Measurements from ENCODE around the gene PPM1H.
"Not testable (repeated sequence)": the region's sequence is repeated elsewhere in the genome, so short reads cannot be mapped to it uniquely, and the experiment has no call there.

Gene PPM1H

DNA sequence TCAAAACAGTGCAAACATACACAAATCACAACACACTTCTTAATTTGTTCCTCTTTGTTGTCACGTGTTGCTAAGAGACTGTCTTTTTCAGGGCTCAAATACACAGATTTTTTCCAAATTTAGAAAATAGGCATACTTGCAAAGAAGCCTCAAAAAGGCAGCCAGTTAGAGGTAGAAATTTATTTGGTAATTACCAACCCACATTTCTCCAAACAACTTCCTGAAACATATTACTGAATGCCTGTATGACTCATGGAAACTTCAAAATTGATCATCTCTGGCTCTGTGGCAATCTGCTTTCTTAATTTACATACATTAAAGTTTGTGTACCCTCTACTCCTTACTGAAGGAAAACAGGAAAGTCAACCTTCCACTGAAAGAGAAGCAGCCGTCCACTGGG, 36.4 kb downstream of the PPM1H start:
- no peaks in the 10 kb centered on the region for H3K36me3 ChIP-seq (ENCODE audit: insufficient read depth, low read length)
- no peaks in the 10 kb centered on the region for H3K9me3 ChIP-seq (ENCODE audit: low read depth, low read length)
- no peak for DNase-seq (ENCODE audit: low read depth, low spot score)
- no peak overlapping the region for H3K9ac ChIP-seq (ENCODE audit: insufficient read length)
- TF ChIP-seq EZH2 (IDR thresholded peaks at IDR 0.05), result no peak
- no peak for TF ChIP-seq POLR2AphosphoS5 (IDR thresholded peaks at IDR 0.05; ENCODE audit: borderline replicate concordance, low read depth, low read length)
- no peak for TF ChIP-seq FOXP2 (optimal IDR thresholded peaks at IDR 0.05; ENCODE audit: control extremely low read depth, extremely low read length, insufficient read depth)
- H3K27ac ChIP-seq, result peak overlapping the region; percentile 40
- H3K4me3 ChIP-seq, result no peak overlapping the region

DNA sequence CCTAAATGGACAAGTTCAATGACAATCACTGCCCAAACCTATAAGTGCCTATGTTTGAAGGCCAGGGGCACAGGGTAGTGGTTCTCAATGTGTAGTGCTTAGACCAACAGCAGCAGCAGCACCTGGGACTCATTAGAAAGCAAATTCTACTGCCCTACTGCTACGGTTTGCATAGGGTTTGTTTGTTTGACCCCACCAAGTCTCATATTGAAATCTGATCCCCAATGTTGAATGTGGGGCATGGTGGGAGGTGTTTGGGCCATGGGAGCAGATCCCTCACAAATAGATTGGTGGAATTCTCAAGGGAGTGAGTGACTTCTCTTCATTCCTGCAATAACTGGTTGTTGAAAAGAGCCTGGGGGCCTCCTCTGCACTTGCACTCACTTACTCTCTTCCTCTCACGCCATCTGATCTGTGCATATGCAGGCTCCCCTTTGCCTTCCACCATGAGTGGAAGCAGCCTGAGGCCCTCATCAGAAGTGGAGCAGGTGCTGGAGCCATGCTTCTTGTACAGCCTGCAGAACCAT, 39.5 kb downstream of the PPM1H start:
- no peaks in the 10 kb centered on the region for H3K36me3 ChIP-seq (ENCODE audit: insufficient read depth, low read length)
- TF ChIP-seq POLR2AphosphoS5 (IDR thresholded peaks at IDR 0.05; ENCODE audit: borderline replicate concordance, low read depth, low read length) (no peak), EZH2 (IDR thresholded peaks at IDR 0.05) (no peak), FOXP2 (optimal IDR thresholded peaks at IDR 0.05; ENCODE audit: control extremely low read depth, extremely low read length, insufficient read depth) (no peak)
- no peak for DNase-seq (ENCODE audit: low read depth, low spot score)

DNA sequence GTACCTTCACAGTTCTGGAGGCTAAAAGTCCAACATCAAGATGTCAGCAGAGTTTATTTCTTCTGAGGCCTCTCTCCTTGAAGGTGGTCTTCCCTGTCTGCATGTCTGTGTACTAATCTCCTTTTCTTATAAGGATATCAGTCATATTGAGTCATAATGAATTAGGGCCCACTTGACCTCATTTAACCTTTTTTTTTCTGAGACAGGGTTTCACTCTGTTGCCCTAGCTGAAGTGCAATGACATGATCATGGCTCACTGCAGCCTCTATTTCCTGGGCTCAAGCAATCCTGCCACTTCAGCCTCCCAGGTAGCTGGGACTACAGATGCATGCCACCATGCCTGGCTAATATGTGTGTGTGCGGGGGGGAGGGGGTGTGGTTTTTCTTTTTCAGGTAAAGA, 41.7 kb downstream of the PPM1H start:
- Histone ChIP-seq H3K9me3 (ENCODE audit: low read depth, low read length) (no peaks in the 10 kb centered on the region), H3K4me3 (no peak overlapping the region), H3K27ac (no peak overlapping the region), H3K9ac (ENCODE audit: insufficient read length) (no peak overlapping the region), H3K36me3 (ENCODE audit: insufficient read depth, low read length) (no peaks in the 10 kb centered on the region)
- DNase-seq (ENCODE audit: low read depth, low spot score), result no peak
- TF ChIP-seq EZH2 (IDR thresholded peaks at IDR 0.05), result no peak

More for the DNA sequence above, 39.5 kb downstream of the PPM1H start:
- H3K9ac ChIP-seq (ENCODE audit: insufficient read length), result no peak overlapping the region
- H3K9me3 ChIP-seq (ENCODE audit: low read depth, low read length), result no peaks in the 10 kb centered on the region
- H3K27ac ChIP-seq, result no peak overlapping the region
- no peak overlapping the region for H3K4me3 ChIP-seq

DNA sequence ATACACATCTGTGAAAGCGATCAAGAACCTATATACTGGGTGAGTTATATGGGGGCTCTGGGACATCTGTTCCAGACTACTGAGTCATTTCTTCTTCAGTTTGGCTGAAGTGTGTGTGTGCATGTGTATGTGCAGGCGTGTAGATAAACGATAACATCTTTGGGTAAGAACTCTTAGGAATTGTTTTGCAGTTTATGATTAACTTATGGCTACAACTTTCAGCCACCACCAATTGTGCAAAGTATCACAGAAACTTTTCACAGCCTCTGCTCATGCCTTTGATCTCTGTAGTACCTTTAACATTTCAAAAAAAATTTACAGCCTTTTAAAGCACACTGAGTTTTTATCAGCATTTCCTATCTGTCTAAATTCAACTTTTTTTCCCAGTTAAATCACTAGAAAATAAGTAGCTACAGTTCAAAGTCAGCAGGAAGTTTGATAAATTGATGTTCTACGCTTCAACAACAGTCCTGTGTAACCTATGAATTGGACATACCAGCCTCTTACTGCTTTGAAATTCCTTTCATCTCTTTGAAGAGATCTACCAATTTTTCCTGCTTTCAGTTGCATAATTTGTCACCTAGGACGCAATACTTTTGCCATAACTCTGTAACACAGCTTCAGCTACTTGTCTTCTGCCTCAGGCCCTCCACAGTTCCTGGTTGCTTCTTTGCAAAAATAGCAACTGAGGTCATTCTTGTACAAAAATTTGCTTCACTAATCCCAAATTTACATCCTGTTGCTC, 43.0 kb downstream of the PPM1H start:
- Histone ChIP-seq H3K36me3 (ENCODE audit: insufficient read depth, low read length) (no peaks in the 10 kb centered on the region), H3K9me3 (ENCODE audit: low read depth, low read length) (no peaks in the 10 kb centered on the region), H3K27ac (peak overlapping the region; percentile 33; the same call in 1 of the 2 replicates), H3K4me3 (0 out of 2 replicates have a peak overlapping the region, but pooled peaks have one; percentile 5), H3K9ac (ENCODE audit: insufficient read length) (no peak overlapping the region)
- TF ChIP-seq POLR2AphosphoS5 (IDR thresholded peaks at IDR 0.05; ENCODE audit: borderline replicate concordance, low read depth, low read length), result no peak
- no peak for TF ChIP-seq FOXP2 (optimal IDR thresholded peaks at IDR 0.05; ENCODE audit: control extremely low read depth, extremely low read length, insufficient read depth)
- no peak for TF ChIP-seq EZH2 (IDR thresholded peaks at IDR 0.05)
- DNase-seq (ENCODE audit: low read depth, low spot score), result no peak

DNA sequence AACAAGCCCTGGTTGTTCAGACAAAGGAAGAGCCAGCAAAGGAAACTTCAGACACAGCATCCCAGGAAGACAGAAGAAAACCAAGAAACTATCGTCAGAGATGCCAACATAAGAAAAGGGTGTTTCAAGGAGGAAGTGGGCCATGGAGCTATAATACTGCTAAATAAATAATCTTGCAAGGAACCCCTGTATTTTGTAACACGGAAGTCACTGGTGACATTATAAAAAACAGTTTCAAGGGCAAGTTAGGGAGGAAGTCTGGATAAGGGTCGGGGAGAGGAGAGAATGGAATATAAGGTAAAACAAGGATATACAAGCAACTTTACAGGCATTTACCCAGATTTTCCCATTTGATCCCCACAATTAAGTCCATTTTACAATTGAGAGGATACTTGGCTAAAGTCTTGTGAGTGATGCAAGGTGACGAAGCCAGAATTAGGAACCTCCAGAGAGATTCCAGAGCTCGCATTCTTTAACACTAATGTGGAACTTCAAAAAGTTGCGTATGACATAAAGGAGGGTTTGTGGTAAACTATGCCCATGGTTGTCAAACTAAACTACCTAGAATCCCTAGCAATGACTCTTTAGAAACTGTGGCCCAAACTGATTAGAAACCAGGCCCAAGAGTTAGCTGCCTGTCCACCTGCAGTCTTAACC, 46.4 kb downstream of the PPM1H start:
- Histone ChIP-seq H3K9me3 (ENCODE audit: low read depth, low read length) (no peaks in the 10 kb centered on the region), H3K9ac (ENCODE audit: insufficient read length) (no peak overlapping the region), H3K36me3 (ENCODE audit: insufficient read depth, low read length) (no peaks in the 10 kb centered on the region), H3K27ac (no peak overlapping the region), H3K4me3 (no peak overlapping the region)
- TF ChIP-seq FOXP2 (optimal IDR thresholded peaks at IDR 0.05; ENCODE audit: control extremely low read depth, extremely low read length, insufficient read depth), result no peak
- TF ChIP-seq EZH2 (IDR thresholded peaks at IDR 0.05), result no peak
- TF ChIP-seq POLR2AphosphoS5 (IDR thresholded peaks at IDR 0.05; ENCODE audit: borderline replicate concordance, low read depth, low read length), result no peak
- DNase-seq (ENCODE audit: low read depth, low spot score), result no peak

DNA sequence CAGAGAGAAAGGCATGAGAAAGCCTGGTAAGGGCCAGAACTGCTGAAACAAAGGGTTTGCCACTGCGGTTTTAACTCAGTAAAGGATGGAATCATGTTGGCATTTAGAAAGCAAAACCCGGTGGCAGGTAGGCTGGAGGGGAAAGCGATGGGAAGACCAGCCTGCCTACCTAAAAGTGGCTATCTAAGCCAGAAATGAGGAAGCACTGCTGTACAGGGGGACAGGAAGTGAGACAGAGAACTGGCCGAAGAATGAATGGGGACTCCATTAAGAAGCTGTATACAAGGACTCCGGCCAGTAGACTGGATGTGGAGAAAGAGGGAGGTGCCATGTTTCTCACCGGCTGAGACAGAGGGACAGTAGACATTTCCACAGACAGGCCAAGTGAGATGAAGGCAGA, 48.2 kb downstream of the PPM1H start:
- H3K9ac ChIP-seq (ENCODE audit: insufficient read length), result no peak overlapping the region
- no peak overlapping the region for H3K27ac ChIP-seq
- no peak for TF ChIP-seq EZH2 (IDR thresholded peaks at IDR 0.05)
- no peak for TF ChIP-seq POLR2AphosphoS5 (IDR thresholded peaks at IDR 0.05; ENCODE audit: borderline replicate concordance, low read depth, low read length)
- TF ChIP-seq FOXP2 (optimal IDR thresholded peaks at IDR 0.05; ENCODE audit: control extremely low read depth, extremely low read length, insufficient read depth), result no peak
- H3K36me3 ChIP-seq (ENCODE audit: insufficient read depth, low read length), result no peaks in the 10 kb centered on the region
- H3K4me3 ChIP-seq, result no peak overlapping the region
- DNase-seq (ENCODE audit: low read depth, low spot score), result no peak
- no peaks in the 10 kb centered on the region for H3K9me3 ChIP-seq (ENCODE audit: low read depth, low read length)

DNA sequence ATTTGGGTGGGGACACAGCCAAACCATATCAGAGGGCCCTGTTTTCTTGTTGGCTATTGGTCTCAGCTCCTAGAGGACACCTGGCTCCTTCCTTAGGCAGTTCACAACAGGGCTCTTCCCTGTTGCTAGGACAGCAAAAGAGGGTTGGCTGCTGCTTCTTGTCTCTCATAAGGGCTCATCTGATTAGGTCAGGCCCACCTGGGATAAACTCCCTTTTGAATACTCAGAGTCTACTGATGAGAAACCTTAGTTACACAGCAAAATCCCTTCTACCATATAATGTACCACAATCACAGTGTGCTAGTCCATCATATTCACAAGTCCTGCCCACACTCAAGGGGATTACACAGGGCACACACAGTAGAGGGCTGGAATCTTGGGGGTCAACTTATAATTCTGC, 49.7 kb downstream of the PPM1H start:
- H3K9me3 ChIP-seq (ENCODE audit: low read depth, low read length), result no peaks in the 10 kb centered on the region
- H3K36me3 ChIP-seq (ENCODE audit: insufficient read depth, low read length), result no peaks in the 10 kb centered on the region
- H3K27ac ChIP-seq, result no peak overlapping the region
- DNase-seq (ENCODE audit: low read depth, low spot score), result no peak
- TF ChIP-seq POLR2AphosphoS5 (IDR thresholded peaks at IDR 0.05; ENCODE audit: borderline replicate concordance, low read depth, low read length) (no peak), EZH2 (IDR thresholded peaks at IDR 0.05) (no peak), FOXP2 (optimal IDR thresholded peaks at IDR 0.05; ENCODE audit: control extremely low read depth, extremely low read length, insufficient read depth) (no peak)
- H3K9ac ChIP-seq (ENCODE audit: insufficient read length), result no peak overlapping the region
- H3K4me3 ChIP-seq, result no peak overlapping the region

DNA sequence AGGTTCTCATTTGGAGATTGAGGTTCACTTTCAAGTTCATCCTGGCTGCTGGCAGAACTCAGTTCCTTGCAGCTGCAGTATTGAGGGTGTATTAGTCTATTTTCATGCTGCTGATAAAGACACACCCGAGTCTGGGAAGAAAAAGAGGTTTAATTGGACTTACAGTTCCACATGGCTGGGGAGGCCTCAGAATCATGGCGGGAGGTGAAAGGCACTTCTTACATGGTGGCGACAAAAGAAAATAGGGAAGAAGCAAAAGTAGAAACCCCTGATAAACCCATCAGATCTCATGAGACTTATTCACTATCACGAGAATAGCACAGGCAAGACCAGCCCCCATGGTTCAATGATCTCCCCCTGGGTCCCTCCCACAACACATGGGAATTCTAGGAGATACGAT, 50.1 kb downstream of the PPM1H start:
- H3K27ac ChIP-seq; H3K9ac ChIP-seq (ENCODE audit: insufficient read length); DNase-seq (ENCODE audit: low read depth, low spot score); H3K9me3 ChIP-seq (ENCODE audit: low read depth, low read length); H3K36me3 ChIP-seq (ENCODE audit: insufficient read depth, low read length); H3K4me3 ChIP-seq: not testable (repeated sequence)

DNA sequence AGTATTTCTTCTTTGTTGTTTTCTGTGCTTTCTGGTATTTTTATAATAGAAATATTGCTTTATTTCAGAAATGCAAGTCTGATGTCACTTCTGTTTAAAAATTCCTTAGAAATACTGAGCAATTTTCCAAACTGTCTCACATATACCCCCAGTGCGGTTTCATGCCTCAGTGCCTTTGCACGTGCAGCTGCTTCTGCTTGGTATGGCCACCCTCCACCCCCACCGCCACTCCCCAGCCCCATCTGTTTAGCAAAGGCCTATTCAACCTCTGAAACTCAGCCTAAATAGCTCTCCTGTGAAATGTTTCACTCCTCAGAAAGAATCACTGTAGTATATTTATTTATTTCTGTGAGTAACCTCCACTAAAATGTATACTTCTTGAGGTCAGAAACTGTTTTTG, 52.3 kb downstream of the PPM1H start:
- TF ChIP-seq POLR2AphosphoS5 (IDR thresholded peaks at IDR 0.05; ENCODE audit: borderline replicate concordance, low read depth, low read length), result no peak
- no peak for TF ChIP-seq EZH2 (IDR thresholded peaks at IDR 0.05)
- no peaks in the 10 kb centered on the region for H3K36me3 ChIP-seq (ENCODE audit: insufficient read depth, low read length)
- no peak overlapping the region for H3K9ac ChIP-seq (ENCODE audit: insufficient read length)
- no peak overlapping the region for H3K27ac ChIP-seq
- H3K9me3 ChIP-seq (ENCODE audit: low read depth, low read length), result no peaks in the 10 kb centered on the region
- DNase-seq (ENCODE audit: low read depth, low spot score), result no peak
- H3K4me3 ChIP-seq, result no peak overlapping the region

Measured in SK-N-MC (cell line).